Stimulated activated CD8-positive, alpha-beta memory T cell treated with anti-CD3 and anti-CD28 coated beads, Interleukin-2, amount 100 ng/mL, for 1 hour (primary cell): ENCODE data around the gene ZNF48.

ENCODE experiments used
- DNase-seq, 2 donors: peaks; one replicate each; pipeline ENCODE4 v3.0.0-alpha.2; 2020; ENCODE audit warnings: low read depth in 2 of 2

Gene ZNF48

GRCh38 chr16:30439720-30440348 lies 44.6 kb downstream of the ZNF48 start:
- no peak for DNase-seq

GRCh38 chr16:30443631-30444030 lies 48.4 kb downstream of the ZNF48 start:
- DNase-seq = no peak

GRCh38 chr16:30444231-30445148 lies 49.3 kb downstream of the ZNF48 start:
- DNase-seq = no peak

- DNase-seq = no peak
These were observed 49.9 kb downstream of the ZNF48 start for GRCh38 chr16:30445149-30445407.

GRCh38 chr16:30445408-30446202 lies 50.4 kb downstream of the ZNF48 start, which contains the start of gene SEPHS2:
Gene SEPHS2 (minus strand): TSS chr16:30445874. CDS start chr16:30445727, 147 bp downstream.
- peak; percentile 88 to 90 for DNase-seq

- no peak for DNase-seq
These were observed 51.0 kb downstream of the ZNF48 start for GRCh38 chr16:30446203-30446595.

- DNase-seq = no peak
These were observed 52.4 kb downstream of the ZNF48 start for GRCh38 chr16:30447512-30448226.

GRCh38 chr16:30449116-30449435 lies 53.9 kb downstream of the ZNF48 start:
- DNase-seq = no peak
